ENCODE data around the gene USP5.
A peak's percentile ranks its signal among the peaks of the same experiment; 100 is the strongest.

Gene USP5

DNA sequence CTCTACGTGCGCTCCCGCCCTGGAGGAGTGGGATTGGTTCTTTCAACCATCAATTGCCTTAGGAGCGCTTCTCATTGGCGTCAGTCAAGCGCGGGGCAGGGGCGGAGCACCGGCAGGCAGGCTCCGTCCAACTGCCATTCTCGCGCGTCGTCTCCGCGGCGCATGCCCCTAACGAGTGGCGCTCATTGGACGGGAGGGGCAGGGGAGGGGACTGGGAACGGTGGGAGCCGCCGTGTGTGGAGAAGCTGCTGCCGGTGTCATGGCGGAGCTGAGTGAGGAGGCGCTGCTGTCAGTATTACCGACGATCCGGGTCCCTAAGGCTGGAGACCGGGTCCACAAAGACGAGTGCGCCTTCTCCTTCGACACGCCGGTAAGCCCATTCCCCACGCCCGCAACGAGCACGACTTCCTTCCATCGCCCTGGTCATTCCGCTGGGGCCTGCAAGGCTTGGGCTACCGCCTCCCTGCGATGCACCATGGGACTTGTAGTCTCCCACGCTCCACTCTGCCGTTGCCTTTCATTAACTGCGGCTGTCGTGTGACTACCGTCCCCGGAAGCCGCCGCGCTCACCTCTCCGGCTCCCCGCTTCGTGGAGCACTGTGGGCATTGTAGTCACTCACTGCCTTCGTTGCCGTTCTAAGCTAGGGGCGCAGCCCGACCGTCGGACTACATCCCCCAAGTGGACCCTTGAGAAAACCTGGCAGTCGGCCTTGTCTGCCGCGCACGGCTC lies at the start of gene USP5:
Gene USP5, plus strand, starts transcription at position 230 of the 730 bp plus-strand sequence. Its CDS starts 30 bp downstream, at position 260.
- DNase-seq = peak; percentile 93 to 99

GRCh38 chr12:6807170-6807569 lies 44.8 kb upstream of the USP5 start:
- no peak for DNase-seq

DNA sequence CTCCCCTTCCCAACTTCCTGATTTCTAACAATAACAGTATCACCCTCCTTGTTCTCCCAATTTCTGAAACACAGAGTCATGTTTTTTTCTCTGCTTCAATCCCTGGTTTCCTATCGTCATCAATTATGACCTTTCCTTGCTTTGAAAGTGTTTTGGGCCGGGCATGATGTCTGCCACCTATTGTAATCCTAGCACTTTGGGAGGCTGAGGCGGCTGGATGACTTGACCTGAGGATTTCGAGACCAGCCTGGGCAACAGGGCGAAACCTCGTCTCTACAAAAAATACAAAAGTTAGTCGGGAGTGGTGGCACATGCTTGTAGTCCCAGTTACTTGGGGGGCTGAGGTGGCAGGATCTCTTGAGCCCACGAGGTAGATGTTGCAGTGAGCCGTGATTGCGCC lies 42.9 kb upstream of the USP5 start:
- no peak for DNase-seq

GRCh38 chr12:6810758-6811157 lies 41.2 kb upstream of the USP5 start:
- no peak for DNase-seq

DNA sequence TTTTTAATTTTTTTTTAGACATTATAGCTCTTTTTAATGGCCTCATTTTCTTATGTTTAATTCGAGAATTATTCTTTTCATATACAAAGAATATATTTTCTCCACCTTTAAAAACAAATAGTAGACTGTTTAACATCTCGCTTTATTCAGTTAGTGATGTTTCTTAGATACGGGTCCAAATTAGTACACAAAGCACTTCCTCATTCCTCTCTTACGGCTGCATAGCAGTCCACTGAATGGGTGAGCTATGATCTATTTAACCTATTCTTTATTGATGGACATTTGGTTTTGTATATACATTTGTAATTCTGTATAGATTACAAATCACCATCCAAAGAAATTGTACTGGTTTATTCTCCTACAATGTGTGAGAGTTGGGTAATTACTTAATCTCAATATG lies 38.6 kb upstream of the USP5 start:
- no peak for DNase-seq

DNA sequence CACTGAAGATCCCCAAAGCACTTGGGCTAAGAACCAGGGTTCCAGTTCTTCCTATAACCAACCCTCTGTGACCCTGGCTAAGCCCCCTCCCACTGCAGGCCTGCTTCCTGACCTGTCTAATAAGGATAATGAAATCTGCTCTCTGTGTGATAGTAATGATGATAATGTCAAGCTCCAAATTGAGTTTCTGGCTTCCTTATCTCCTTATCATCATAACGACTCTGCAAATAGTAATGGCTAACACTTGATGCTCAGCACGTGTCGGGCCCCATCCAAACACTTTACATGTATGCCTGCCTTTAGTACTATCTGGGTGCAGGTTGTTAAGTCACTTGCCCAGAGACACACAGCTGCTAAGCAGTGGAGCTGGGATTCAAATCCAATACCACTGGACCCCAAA lies 35.4 kb upstream of the USP5 start:
- DNase-seq = no peak

DNA sequence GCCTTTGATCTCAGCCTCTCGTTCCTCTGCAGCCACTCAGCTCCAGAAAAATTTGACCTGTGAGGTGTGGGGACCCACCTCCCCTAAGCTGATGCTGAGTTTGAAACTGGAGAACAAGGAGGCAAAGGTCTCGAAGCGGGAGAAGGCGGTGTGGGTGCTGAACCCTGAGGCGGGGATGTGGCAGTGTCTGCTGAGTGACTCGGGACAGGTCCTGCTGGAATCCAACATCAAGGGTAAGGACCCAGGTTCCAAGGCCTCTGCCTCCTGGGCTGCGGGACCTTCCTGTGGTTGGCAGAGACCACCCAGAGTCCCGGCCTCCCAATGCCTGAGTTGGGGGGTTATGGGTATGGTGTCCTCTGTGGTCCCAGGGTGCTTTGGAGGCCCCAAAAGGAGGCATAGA lies 34.9 kb upstream of the USP5 start:
- no peak for DNase-seq

- no peak for DNase-seq
These were observed 34.2 kb upstream of the USP5 start for GRCh38 chr12:6817662-6818157.

GRCh38 chr12:6818222-6818621 lies 33.7 kb upstream of the USP5 start:
- no peak for DNase-seq

- DNase-seq = no peak
These were observed 33.3 kb upstream of the USP5 start for GRCh38 chr12:6818645-6819044.

DNA sequence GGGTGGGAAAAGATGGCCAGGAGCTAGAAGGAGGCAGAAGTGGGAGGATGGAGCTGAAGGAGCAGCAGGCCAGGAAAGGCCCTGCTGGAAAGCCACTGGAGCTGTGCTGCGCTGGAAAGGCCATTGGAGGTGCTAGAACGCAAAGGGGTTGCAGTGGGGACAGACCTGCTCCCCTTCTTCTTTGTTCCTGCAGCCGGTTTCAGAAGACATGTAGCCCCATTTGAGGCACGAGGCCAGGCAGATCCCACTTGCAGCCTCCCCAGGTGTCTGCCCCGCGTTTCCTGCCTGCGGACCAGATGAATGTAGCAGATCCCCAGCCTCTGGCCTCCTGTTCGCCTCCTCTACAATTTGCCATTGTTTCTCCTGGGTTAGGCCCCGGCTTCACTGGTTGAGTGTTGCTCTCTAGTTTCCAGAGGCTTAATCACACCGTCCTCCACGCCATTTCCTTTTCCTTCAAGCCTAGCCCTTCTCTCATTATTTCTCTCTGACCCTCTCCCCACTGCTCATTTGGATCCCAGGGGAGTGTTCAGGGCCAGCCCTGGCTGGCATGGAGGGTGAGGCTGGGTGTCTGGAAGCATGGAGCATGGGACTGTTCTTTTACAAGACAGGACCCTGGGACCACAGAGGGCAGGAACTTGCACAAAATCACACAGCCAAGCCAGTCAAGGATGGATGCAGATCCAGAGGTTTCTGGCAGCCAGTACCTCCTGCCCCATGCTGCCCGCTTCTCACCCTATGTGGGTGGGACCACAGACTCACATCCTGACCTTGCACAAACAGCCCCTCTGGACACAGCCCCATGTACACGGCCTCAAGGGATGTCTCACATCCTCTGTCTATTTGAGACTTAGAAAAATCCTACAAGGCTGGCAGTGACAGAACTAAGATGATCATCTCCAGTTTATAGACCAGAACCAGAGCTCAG lies 32.6 kb upstream of the USP5 start:
- no peak for DNase-seq

DNA sequence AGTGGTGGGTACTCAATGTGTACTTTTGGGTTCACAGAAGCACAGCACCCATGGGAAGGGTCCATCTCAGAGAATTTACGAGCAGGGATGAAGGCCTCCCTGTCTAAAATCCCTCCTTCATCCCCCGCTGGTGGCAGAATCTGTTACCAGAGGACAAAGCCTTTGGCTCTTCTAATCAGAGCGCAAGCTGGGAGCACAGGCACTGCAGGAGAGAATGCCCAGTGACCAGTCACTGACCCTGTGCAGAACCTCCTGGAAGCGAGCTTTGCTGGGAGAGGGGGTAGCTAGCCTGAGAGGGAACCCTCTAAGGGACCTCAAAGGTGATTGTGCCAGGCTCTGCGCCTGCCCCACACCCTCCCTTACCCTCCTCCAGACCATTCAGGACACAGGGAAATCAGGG lies 31.8 kb upstream of the USP5 start:
- DNase-seq = no peak

DNA sequence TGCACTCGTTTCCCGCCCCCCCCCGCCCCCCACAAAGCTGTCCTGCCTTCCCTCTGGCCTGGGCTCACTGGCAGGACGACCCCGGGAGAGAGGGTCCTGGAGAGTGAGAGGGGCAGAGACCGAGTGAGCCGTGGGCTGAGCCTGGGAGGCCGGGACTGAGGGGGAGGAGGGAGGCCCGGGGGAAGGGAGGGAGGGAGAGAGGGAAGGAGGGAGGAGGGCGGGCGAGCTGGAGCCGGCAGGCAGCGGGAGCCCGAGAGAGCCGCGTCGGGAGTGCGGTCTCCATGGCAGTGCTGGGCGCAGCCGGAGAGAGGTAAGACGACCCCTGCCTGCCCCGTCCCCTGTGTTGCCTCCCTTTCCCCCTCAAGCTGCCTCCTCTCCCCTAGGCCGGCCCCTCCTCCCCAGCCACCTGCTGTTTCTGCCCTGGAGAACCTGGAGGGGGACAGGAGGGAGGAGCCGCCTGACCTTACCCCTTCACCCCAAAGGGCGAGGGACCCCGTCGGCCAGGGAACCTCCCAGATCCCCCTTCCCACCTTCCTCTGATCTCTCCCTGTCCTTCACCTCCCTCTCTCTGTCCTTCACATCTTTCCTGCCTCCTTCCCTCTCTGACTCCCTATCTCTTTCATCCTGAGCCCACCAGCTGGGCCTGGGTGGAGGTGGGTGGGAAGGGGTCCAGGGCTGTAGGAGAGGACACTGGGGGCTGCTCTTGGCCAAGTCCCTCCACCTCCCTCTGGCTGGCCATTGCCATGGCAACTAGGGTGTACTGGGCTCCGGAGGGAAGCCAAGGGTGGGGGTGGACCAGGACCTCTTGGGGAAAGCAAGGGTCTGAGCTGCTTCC lies 30.1 kb upstream of the USP5 start, which contains the start of gene GPR162:
Gene GPR162, plus strand, starts transcription at position 231 of the 835 bp plus-strand sequence. CDS start 2,078 bp downstream, outside the sequence.
- DNase-seq = no peak

- no peak for DNase-seq
These were observed 29.4 kb upstream of the USP5 start for GRCh38 chr12:6822426-6823135.

- DNase-seq = no peak
These were observed 28.5 kb upstream of the USP5 start for GRCh38 chr12:6823182-6824084.

DNA sequence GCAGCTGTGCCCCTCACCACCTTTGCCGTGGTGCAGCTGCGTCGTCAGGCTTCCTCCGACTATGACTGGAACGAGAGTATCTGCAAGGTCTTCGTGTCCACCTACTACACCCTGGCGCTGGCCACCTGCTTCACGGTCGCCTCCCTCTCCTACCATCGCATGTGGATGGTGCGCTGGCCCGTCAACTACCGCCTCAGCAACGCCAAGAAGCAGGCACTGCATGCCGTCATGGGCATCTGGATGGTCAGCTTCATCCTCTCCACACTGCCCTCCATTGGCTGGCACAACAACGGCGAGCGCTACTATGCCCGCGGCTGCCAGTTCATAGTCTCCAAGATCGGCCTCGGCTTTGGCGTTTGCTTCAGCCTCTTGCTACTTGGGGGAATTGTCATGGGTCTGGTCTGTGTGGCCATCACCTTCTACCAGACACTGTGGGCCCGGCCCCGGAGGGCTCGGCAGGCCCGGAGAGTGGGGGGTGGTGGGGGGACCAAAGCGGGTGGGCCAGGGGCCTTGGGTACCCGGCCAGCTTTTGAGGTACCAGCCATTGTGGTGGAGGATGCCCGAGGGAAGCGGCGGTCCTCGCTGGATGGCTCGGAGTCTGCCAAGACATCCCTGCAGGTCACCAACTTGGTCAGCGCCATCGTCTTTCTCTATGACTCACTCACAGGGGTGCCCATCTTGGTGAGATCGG lies 27.7 kb upstream of the USP5 start:
- no peak for DNase-seq

- no peak for DNase-seq
These were observed 27.0 kb upstream of the USP5 start for GRCh38 chr12:6824901-6825381.

DNA sequence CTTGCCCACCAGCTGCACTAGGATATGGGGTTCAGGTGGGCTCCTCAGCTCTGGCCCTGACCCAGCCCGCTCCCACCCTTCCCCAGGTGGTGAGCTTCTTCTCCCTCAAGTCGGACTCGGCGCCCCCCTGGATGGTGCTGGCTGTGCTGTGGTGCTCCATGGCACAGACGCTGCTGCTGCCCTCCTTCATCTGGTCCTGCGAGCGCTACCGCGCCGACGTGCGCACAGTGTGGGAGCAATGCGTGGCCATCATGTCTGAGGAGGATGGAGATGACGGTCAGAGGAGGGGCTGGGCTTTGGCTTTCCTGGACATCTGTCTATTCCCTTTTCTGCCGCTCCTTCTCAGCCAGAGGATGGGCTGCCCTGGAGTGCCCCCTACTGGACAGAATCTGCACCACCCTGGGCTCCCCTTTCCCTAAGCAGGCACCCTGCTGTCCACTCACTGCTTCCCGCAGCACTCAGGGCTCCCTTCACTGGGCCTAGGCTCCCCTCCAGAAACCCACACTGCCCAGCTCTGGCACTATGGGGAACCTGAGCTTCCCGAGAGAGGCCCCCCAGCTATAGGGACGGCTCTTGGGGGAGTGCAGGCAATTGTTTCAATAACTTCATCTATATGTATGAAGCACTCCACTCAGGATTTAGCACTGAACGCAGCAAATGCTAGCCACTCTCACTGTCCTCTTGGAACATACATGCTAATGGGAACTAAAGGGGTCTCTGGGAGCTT lies 26.4 kb upstream of the USP5 start:
- DNase-seq = peak; percentile 72 to 79

DNA sequence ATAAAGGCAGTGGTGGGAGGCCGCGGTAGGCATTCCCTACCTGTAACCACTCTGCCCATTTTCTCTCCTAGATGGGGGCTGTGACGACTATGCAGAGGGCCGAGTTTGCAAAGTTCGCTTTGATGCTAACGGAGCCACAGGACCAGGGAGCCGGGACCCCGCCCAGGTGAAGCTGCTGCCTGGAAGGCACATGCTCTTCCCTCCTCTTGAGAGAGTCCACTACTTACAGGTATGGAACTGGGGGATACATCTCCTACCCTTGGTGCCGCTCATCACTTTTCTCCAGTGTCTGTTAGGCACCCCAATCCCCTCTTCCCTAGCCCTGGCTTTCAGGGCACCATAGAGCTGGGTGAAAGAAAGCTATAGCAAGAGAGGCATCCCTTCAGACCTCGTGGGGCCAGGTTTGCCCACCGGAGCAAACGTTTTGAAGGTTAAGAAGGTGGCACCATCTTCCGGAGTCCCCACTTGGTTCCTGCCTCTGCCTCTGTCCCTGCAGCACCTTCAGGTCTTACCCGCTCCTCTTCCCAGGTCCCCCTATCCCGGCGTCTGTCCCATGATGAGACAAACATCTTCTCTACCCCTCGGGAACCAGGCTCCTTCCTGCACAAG lies 25.7 kb upstream of the USP5 start:
- no peak for DNase-seq
